GM18499 (cell line): ENCODE measurements around the gene TSACC.
"Not testable (repeated sequence)": the region's sequence is repeated elsewhere in the genome, so short reads cannot be mapped to it uniquely, and the experiment has no call there.

Source experiments
- ATAC-seq: cut with Tn5 transposase; IDR thresholded peaks from one replicate; pipeline ENCODE4 v1.9.1; 2021; ENCODE audit warnings: moderate number of reproducible peaks; ENCODE audit not compliant: insufficient read depth, unreplicated experiment

Gene TSACC

DNA sequence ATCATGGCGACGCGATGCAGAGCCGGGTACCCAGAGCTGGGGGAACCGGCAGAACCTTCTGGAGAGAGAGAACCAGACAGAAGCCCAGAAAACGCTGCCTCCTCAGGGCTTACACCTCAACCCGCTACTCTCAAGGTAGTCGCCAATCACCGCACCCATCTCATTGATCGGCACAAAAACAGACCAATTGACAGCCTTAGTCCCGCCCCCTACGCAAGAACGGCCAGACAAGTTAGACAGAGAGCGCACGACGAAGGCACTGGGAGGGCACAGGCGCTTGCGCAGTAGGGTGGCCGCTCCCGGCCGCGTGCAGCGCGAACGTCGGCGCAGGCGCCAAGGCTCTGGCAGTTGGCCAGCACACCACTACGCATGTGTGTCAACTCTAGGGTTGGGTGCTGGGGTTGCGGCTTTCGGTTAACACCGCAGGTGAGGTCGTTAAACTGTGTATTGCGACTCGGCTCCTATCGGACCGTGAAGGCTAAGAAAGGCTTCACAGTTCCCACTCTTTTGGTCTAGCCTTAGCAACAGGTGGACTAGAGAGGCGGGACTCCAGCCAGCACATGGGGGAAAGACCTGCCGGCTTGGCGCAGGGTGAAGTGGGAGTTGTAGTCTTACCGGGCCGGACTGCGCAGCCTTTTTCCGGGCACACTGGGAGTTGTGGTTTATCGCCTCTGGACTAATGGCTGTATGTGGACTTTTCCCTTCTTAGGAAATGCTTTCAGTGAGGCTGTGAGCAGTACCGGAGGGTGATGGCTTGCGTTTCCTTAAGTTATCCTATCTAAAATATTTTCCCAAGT, at the start of gene TSACC, which contains the start of gene CCT3:
TSS of gene TSACC (plus strand) at position 347 of the 797 bp plus-strand sequence. CDS start 1,232 bp downstream, outside the sequence.
TSS of gene CCT3 (minus strand) at position 113 of the 797 bp plus-strand sequence. CDS start at position 5, 108 bp downstream.
- ATAC-seq, result peak; percentile 82

GRCh38 chr1:156289857-156290256, 48.5 kb upstream of the TSACC start:
- no peak for ATAC-seq

DNA sequence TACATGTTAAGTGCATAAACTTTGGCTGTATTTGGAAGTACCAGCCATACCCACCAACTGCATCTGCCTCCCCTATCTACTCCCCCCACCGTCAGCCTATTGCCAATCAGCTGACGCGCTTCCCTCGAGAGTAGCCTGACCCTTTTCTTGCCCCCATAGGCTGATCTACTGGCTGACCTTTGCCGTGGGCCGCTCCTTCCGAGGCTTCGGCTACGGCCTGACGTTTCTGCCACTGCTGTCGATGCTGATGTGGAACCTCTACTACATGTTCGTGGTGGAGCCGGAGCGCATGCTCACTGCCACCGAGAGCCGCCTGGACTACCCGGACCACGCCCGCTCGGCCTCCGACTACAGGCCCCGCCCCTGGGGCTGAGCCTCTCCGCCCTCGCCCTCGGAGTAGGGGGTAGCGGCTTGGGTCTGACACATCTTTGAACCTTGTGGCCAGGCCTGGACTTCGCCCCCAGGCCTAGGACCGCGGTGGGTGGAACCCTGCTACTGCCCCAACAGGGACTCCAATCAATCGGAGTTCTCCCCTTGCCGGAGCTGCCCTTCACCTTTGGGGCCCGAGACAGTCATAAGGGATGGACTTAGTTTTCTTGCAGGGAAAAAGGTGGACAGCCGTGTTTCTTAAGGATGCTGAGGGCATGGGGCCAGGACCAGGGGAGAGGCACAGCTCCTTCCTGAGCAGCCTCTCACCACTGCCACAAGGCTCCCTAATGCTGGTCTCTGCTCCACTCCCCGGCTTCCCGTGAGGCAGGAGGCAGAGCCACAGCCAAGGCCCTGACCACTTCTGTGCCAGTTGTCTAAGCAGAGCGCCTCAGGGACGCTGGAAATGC, 46.9 kb upstream of the TSACC start:
- no peak for ATAC-seq

- no peak for ATAC-seq
These were observed 45.3 kb upstream of the TSACC start for GRCh38 chr1:156293098-156293434.

- ATAC-seq, result no peak
These were observed 44.4 kb upstream of the TSACC start for GRCh38 chr1:156293895-156294294.

DNA sequence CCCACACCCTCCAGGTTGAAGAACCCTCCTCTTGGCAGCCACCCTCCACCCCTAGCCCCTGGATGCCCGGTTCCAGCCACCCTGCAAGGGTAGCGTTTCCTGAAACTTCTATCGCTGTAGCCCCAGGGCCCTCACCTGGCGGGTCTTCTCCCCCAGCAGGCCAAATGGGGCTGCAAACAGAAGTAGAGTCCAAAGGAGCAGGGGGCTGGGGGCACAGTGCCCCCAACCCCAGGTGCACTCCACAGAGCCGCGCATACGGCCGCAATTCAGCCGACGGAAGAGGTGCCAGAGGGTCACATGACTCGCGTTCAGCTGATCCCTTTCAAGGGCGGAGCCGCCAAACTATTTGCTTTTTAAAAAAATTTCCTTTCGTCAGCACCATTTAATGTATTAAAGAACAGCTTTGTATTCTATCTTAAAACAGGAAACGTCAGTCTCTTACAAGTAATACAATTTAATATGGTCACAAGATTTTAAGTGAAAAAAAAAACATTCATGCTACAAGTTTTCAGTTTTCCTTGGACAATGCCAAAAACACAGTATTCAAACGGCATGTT, 42.9 kb upstream of the TSACC start, which contains the start of gene GLMP:
TSS of gene GLMP (minus strand) at position 289 of the 557 bp plus-strand sequence. CDS start at position 255, 34 bp downstream.
- no peak for ATAC-seq

GRCh38 chr1:156298852-156299357, 39.4 kb upstream of the TSACC start, which contains the start of gene VHLL:
Gene VHLL, minus strand, starts transcription at chr1:156299307. Its CDS starts 118 bp downstream, at chr1:156299189.
- ATAC-seq, result no peak

GRCh38 chr1:156303241-156303640, 35.1 kb upstream of the TSACC start:
- ATAC-seq, result no peak

- no peak for ATAC-seq
These were observed 33.1 kb upstream of the TSACC start for GRCh38 chr1:156305215-156305614.

GRCh38 chr1:156308078-156308477, 30.2 kb upstream of the TSACC start:
- no peak for ATAC-seq

- no peak for ATAC-seq
These were observed 27.4 kb upstream of the TSACC start for GRCh38 chr1:156310962-156311361.

DNA sequence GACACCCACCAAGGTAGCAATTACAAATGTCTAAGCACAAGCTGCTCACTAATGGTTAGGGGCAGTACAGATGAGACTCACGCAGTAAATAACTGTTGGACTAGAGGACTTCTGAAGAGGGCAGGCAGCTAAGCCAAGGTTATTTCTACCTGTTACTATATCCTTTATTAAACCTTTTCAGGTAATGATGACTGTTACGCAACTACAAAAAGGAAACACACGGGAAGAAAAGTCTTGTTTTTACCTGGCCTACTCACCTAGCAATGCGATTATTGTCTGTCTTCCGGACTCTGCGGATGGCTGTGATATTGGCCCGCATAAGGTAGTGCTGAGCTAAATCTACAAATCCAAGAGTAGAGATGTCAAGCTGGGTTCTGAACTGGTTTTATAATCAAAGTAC, 21.4 kb upstream of the TSACC start:
- ATAC-seq, result no peak

GRCh38 chr1:156319664-156320063, 18.7 kb upstream of the TSACC start:
- no peak for ATAC-seq

DNA sequence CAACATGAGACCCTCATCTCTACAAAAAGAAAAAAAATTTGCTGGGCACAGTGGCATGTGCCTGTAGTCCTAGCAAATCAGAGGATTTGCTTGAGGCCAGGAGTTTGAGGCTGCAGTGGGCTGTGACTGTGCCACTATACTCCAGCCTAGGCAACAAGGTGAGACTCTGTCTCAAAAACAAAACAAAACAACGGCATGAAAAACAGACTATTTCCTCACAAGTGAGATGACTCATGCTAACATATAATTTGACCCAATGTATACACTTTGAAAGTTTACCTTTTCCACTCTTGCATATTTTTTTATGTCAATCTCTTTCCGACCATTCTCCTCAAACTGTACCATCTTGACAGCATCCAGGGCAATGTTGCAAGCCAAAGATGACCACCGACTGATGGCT, 17.8 kb upstream of the TSACC start:
- no peak for ATAC-seq

GRCh38 chr1:156323179-156323578, 15.1 kb upstream of the TSACC start:
- ATAC-seq, result not testable (repeated sequence)

- no peak for ATAC-seq
These were observed 2.1 kb upstream of the TSACC start for GRCh38 chr1:156336242-156336641.

DNA sequence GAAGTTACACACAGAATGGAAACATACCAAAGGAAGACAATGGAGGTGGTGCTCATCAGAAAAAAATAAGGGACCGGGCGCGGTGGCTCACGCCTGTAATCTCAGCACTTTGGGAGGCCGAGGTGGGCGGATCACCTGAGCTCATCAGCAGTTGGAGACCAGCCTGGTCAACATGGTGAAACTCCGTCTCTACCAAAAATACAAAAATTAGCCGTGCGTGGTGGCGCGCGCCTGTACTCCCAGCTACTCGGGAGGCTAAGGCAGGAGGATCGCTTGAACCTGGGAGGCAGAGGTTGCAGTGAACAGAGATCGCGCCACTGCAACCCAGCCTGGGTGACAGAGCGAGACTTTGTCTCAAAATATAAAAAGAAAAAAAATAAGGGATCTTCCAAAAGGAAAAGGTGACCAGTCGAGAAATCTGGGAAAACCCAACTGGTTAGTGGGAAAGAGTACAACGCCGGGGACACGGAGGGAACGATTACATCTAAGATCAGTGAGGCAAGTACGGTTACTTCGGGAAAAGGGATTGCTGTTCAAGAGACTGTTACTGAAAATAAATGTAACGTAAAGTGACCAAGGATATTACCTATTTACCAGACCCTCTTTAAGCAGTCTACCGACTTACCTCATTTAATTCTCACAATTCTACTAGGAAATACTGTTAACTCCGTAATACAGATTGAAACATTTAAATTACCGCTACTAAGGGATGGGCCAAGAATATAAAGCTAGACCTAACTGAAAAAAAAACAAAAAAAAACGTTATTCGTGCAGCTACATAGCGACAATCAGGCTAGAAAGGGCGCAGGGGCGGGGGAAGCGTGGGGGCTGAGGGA, 1.1 kb upstream of the TSACC start:
- ATAC-seq, result no peak

DNA sequence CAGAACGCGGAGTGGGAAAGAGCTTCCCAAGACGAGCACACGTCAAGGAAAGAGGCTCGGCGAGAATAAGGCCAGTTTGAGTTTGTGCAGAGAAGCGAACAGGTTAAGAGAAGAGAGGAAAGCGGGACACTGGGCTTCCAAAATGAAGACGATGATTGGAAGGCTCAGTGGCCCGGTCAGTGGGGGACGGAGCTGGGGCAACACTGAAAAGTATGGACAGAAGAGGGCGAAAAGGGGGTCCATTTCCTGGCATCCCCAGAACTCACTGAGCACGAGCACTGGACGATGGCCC, 492 bp upstream of the TSACC start:
- ATAC-seq, result no peak

GRCh38 chr1:156342166-156342955, 4.0 kb downstream of the TSACC start:
- no peak for ATAC-seq
